GM23248 (cell line): ENCODE measurements around the gene MMS19.

Experiments used
- EZH2 ChIP-seq: fragments of 200-600 bp; sonication (generic); IDR thresholded peaks from 2 replicates; pipeline ENCODE4 v1.6.1; 2018; ENCODE audit warnings: antibody characterized with exemption, mild to moderate bottlenecking; ENCODE audit not compliant: insufficient read depth, poor library complexity, severe bottlenecking
- EZH2phosphoT487 ChIP-seq: fragments of 200-600 bp; sonication (generic); IDR thresholded peaks from 2 replicates; pipeline ENCODE4 v1.6.1; 2018; ENCODE audit warnings: antibody characterized with exemption, moderate library complexity, mild to moderate bottlenecking, low read depth; ENCODE audit not compliant: insufficient read depth

DNA sequence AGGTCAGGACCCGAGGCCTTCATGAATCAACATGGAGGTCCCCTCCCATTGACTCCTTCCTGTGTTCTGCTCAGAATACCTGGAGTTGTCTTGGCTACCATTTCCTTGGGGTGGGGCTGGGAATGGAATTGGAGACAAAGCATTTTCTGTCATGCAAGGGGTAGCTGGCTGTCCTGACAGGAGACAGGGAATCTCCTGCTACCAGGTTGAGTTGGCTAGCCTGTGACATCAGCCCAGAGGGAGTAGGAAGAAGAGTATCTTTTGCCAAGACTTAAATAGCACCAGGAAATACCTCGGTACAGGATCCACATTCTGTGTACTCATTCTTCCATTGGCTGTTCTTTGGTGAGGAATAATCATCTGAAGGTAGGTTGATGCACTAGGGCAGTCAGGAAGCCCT, 47.4 kb downstream of the MMS19 start:
- TF ChIP-seq EZH2 (no peak), EZH2phosphoT487 (no peak)
